ENCODE measurements around the gene SLIT3.

DNA sequence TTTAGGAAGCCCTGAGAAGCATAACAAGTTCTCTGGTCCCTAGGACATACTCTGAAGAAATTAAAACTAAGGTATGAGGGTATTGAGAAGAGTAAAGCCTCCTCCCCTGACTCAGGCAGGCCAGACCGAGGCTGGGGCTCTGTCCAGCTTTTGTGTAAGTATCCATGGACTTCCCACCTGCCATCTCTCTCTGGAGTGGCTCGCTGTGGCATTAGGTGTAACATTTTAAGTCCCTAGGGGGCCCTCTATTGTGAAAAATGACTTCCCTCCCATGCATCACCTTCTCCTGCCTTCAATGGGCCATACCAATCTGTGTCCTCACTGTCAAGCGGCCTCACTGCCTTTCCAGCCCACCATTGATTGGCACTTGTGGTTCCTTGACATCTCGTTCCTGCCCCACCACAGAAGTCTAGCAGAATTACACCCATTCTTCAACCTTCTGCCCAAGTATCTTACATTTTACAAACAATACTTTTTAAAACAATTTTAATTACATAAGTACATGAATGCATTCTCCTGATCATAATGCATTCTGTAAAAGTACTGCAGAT is 205.5 kb downstream of the SLIT3 start:
- TF ChIP-seq, protein P1, sequence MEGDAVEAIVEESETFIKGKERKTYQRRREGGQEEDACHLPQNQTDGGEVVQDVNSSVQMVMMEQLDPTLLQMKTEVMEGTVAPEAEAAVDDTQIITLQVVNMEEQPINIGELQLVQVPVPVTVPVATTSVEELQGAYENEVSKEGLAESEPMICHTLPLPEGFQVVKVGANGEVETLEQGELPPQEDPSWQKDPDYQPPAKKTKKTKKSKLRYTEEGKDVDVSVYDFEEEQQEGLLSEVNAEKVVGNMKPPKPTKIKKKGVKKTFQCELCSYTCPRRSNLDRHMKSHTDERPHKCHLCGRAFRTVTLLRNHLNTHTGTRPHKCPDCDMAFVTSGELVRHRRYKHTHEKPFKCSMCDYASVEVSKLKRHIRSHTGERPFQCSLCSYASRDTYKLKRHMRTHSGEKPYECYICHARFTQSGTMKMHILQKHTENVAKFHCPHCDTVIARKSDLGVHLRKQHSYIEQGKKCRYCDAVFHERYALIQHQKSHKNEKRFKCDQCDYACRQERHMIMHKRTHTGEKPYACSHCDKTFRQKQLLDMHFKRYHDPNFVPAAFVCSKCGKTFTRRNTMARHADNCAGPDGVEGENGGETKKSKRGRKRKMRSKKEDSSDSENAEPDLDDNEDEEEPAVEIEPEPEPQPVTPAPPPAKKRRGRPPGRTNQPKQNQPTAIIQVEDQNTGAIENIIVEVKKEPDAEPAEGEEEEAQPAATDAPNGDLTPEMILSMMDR (IDR thresholded peaks at IDR 0.05): no peak
- no peak for TF ChIP-seq POLR2A (IDR thresholded peaks at IDR 0.05)
